Activated CD4-positive, alpha-beta T cell treated with anti-CD3 and anti-CD28 coated beads for 48 hours (primary cell): Measurements from ENCODE around the gene RXRA.

Experiments
- DNase-seq: peaks from one replicate; pipeline ENCODE4 v3.0.0-alpha.2; 2020

The RXRA gene

GRCh38 chr9:134404376-134405358 lies 78.4 kb downstream of the RXRA start:
- no peak for DNase-seq

GRCh38 chr9:134405527-134405926 lies 79.3 kb downstream of the RXRA start:
- no peak for DNase-seq

GRCh38 chr9:134406366-134407120 lies 80.3 kb downstream of the RXRA start:
- DNase-seq = no peak

GRCh38 chr9:134407121-134407779 lies 81.0 kb downstream of the RXRA start:
- DNase-seq = peak; percentile 84

- no peak for DNase-seq
Measured at GRCh38 chr9:134408389-134408788, 82.1 kb downstream of the RXRA start.

- DNase-seq = no peak
Measured at GRCh38 chr9:134408939-134409737, 82.9 kb downstream of the RXRA start.

- no peak for DNase-seq
Measured at GRCh38 chr9:134410071-134410834, 84.0 kb downstream of the RXRA start.

GRCh38 chr9:134410835-134411217 lies 84.6 kb downstream of the RXRA start:
- no peak for DNase-seq

GRCh38 chr9:134411440-134412297 lies 85.4 kb downstream of the RXRA start:
- no peak for DNase-seq

- DNase-seq = no peak
Measured at GRCh38 chr9:134412298-134412711, 86.0 kb downstream of the RXRA start.

GRCh38 chr9:134413112-134413715 lies 87.0 kb downstream of the RXRA start:
- DNase-seq = no peak

- DNase-seq = no peak
Measured at GRCh38 chr9:134413890-134414623, 87.8 kb downstream of the RXRA start.

GRCh38 chr9:134414900-134415425 lies 88.7 kb downstream of the RXRA start:
- no peak for DNase-seq

- DNase-seq = no peak
Measured at GRCh38 chr9:134416385-134417015, 90.2 kb downstream of the RXRA start.

GRCh38 chr9:134418354-134418753 lies 92.1 kb downstream of the RXRA start:
- DNase-seq = no peak

- DNase-seq = no peak
Measured at GRCh38 chr9:134419000-134419683, 92.9 kb downstream of the RXRA start.

GRCh38 chr9:134419684-134420076 lies 93.4 kb downstream of the RXRA start:
- no peak for DNase-seq

GRCh38 chr9:134420281-134420845 lies 94.1 kb downstream of the RXRA start:
- DNase-seq = no peak
